IMR-90 (cell line): ENCODE measurements around the gene KCNJ6. TPM values are rescaled to one million over a fixed set of nuclear protein-coding genes. Genes with fewer than 3 reads are reported as not detected.

ENCODE experiments used
- ATAC-seq: fragments of 200-7000 bp; cut with Tn5 transposase; 2 replicates; pipeline ENCODE4 v1.9.1; 2020; ENCODE audit warnings: low read depth, mild to moderate bottlenecking, moderate library complexity
- BruUV-seq: library from RNA; stranded (reverse); fragments of 400-500 nt; replicated peaks from 2 replicates; lab custom pipeline; 2021; lab: Mats Ljungman, UMichigan
- CTCF ChIA-PET: fragments of 300-600 bp; formaldehyde crosslinking; extraction: SDS; loops from one replicate; lab custom pipeline; 2021; ENCODE audit warnings: antibody characterized with exemption; lab: Yijun Ruan, JAX
- POLR2A ChIA-PET: fragments of 300-600 bp; sonication (Branson Sonifier 250); formaldehyde crosslinking; loops from one replicate; lab custom pipeline; 2022; ENCODE audit warnings: antibody characterized with exemption; ENCODE audit not compliant: unreplicated experiment; lab: Charles Lee
- DNase-seq: peaks from one replicate; pipeline ENCODE4 v3.0.0; 2013
- H2AFZ ChIP-seq: replicated peaks from 2 replicates; pipeline ENCODE3; 2013; ENCODE audit warnings: low read length, mild to moderate bottlenecking; ENCODE audit not compliant: poor library complexity
- H2AK5ac ChIP-seq: 2 replicates; pipeline ENCODE4 v1.6.1; 2013; ENCODE audit warnings: low read depth, low read length, inconsistent platforms
- H2AK9ac ChIP-seq: replicated peaks from 2 replicates; pipeline ENCODE3; 2013; ENCODE audit warnings: mild to moderate bottlenecking, low read depth, low read length, moderate library complexity; ENCODE audit not compliant: poor library complexity
- H2BK120ac ChIP-seq: 2 replicates; pipeline ENCODE4 v1.6.1; 2013; ENCODE audit warnings: low read depth, low read length, inconsistent platforms
- H2BK15ac ChIP-seq: 3 replicates; pipeline ENCODE4 v1.6.1; 2013; ENCODE audit warnings: low read depth, low read length, inconsistent platforms
- H2BK20ac ChIP-seq: 2 replicates; pipeline ENCODE4 v1.6.1; 2013; ENCODE audit warnings: low read depth, mild to moderate bottlenecking, inconsistent platforms, low read length, moderate library complexity
- H2BK5ac ChIP-seq: 2 replicates; pipeline ENCODE4 v1.6.1; 2013; ENCODE audit warnings: mild to moderate bottlenecking, low read depth, low read length, inconsistent platforms; ENCODE audit not compliant: poor library complexity, severe bottlenecking
- H3K14ac ChIP-seq: replicated peaks from 2 replicates; pipeline ENCODE4 v1.6.1; 2013; ENCODE audit warnings: low read depth, low read length, inconsistent platforms
- H3K18ac ChIP-seq: 2 replicates; pipeline ENCODE4 v1.6.1; 2013; ENCODE audit warnings: low read depth, low read length, control low read depth
- H3K23ac ChIP-seq: 2 replicates; pipeline ENCODE4 v1.6.1; 2013; ENCODE audit warnings: low read depth, low read length, inconsistent platforms
- H3K27ac ChIP-seq: 2 replicates; pipeline ENCODE4 v1.5.1; 2013; ENCODE audit warnings: mild to moderate bottlenecking, control low read depth, low read length; ENCODE audit not compliant: insufficient read depth
- H3K27me3 ChIP-seq: 2 replicates; pipeline ENCODE4 v1.6.1; 2013; ENCODE audit warnings: low read length; ENCODE audit not compliant: control insufficient read depth, insufficient read depth
- H3K36me3 ChIP-seq: 2 replicates; pipeline ENCODE4 v1.6.1; 2013; ENCODE audit warnings: low read length, mixed read lengths; ENCODE audit not compliant: control insufficient read depth, insufficient read depth
- H3K4ac ChIP-seq: 2 replicates; pipeline ENCODE4 v1.6.1; 2013; ENCODE audit warnings: low read depth, low read length, inconsistent platforms
- H3K4me1 ChIP-seq: 2 replicates; pipeline ENCODE4 v1.6.1; 2013; ENCODE audit warnings: low read length, mixed read lengths; ENCODE audit not compliant: control insufficient read depth, insufficient read depth
- H3K4me2 ChIP-seq: 2 replicates; pipeline ENCODE4 v1.6.1; 2013; ENCODE audit warnings: low read depth, mild to moderate bottlenecking, control low read depth, low read length, moderate library complexity
- H3K4me3 ChIP-seq: 2 replicates; pipeline ENCODE4 v1.5.1; 2013; ENCODE audit warnings: low read depth, mild to moderate bottlenecking, control low read depth, low read length, moderate library complexity; ENCODE audit not compliant: insufficient read depth
- H3K56ac ChIP-seq: 2 replicates; pipeline ENCODE4 v1.6.1; 2013; ENCODE audit warnings: low read length, inconsistent platforms; ENCODE audit not compliant: insufficient read depth; ENCODE audit errors: extremely low read depth
- H3K79me1 ChIP-seq, 2 experiments: 2 replicates each; pipeline ENCODE4 v1.6.1; 2013; ENCODE audit warnings: low read length in 2 of 2, inconsistent platforms in 1 of 2, low read depth in 1 of 2
- H3K9ac ChIP-seq: 2 replicates; pipeline ENCODE4 v1.6.1; 2013; ENCODE audit warnings: low read depth, low read length, control low read depth
- H3K9me1 ChIP-seq: 2 replicates; pipeline ENCODE4 v1.6.1; 2013; ENCODE audit warnings: low read length, inconsistent platforms; ENCODE audit not compliant: insufficient read depth
- H3K9me3 ChIP-seq: 2 replicates; pipeline ENCODE4 v1.6.1; 2013; ENCODE audit warnings: low read length; ENCODE audit not compliant: control insufficient read depth, insufficient read depth
- H4K20me1 ChIP-seq: 2 replicates; pipeline ENCODE4 v1.6.1; 2013; ENCODE audit warnings: low read length, inconsistent platforms; ENCODE audit not compliant: insufficient read depth
- H4K5ac ChIP-seq: 2 replicates; pipeline ENCODE4 v1.6.1; 2013; ENCODE audit warnings: mild to moderate bottlenecking, low read depth, low read length, control low read depth
- H4K8ac ChIP-seq, 2 experiments: 2 replicates each; pipeline ENCODE4 v1.6.1; 2013; ENCODE audit warnings: low read depth in 2 of 2, low read length in 2 of 2, control low read depth in 1 of 2, inconsistent platforms in 1 of 2
- H4K91ac ChIP-seq: 2 replicates; pipeline ENCODE4 v1.6.1; 2013; ENCODE audit warnings: low read depth, low read length, inconsistent platforms; ENCODE audit not compliant: insufficient read depth
- BHLHE40 ChIP-seq: fragments of 150-350 bp; IDR thresholded peaks from 2 replicates; pipeline ENCODE4 v1.6.1; 2016; ENCODE audit warnings: mild to moderate bottlenecking, low read depth, low read length
- CEBPB ChIP-seq: IDR thresholded peaks from 2 replicates; pipeline ENCODE4 v1.6.1; 2012; ENCODE audit warnings: low read depth, low read length, improper control_type of control experiment
- ELK1 ChIP-seq: fragments of 150-350 bp; IDR thresholded peaks from 2 replicates; pipeline ENCODE4 v1.6.1; 2016; ENCODE audit warnings: low read depth, mild to moderate bottlenecking, low read length, moderate library complexity, borderline replicate concordance
- MXI1 ChIP-seq: IDR thresholded peaks from 2 replicates; pipeline ENCODE4 v1.6.1; 2012; ENCODE audit warnings: low read depth, mild to moderate bottlenecking, low read length, moderate library complexity, borderline replicate concordance
- whole genome bisulfite sequencing, 2 experiments: methylation state at CpG; one replicate each; pipeline versions ENCODE4 v1.1.5 to v1.1.7; 2013; ENCODE audit warnings: missing lambda C conversion rate in 2 of 2; ENCODE audit not compliant: insufficient read length in 1 of 2; ENCODE audit errors: extremely low coverage in 2 of 2; 5-methylcytosine and 5-hydroxymethylcytosine counted together
- dilution Hi-C: fragments of 300-500 bp; cut with HindIII; formaldehyde crosslinking; loops from one replicate; pipeline ENCODE4 v1.14.3; 2018; ENCODE audit warnings: low sequenced_read_pairs; ENCODE audit not compliant: unreplicated experiment
- in situ Hi-C: fragments of 300-500 bp; cut with MboI; formaldehyde crosslinking; loops from 3 replicates; pipeline ENCODE4 v1.14.3; 2019; ENCODE audit warnings: low sequenced_read_pairs, inconsistent platforms, mixed read lengths
- intact Hi-C: fragments of 100-400 bp; cut with micrococcal nuclease; formaldehyde crosslinking; loops from 2 replicates; pipeline ENCODE4 v1.10.0; 2022
- polyA plus RNA-seq, 3 experiments: library from polyadenylated mRNA; depleted of rRNA; stranded (reverse); fragments of >200 nt; gene quantifications; 2 replicates each; pipeline ENCODE4 v1.2.3, GENCODE V29; 2012; ENCODE audit warnings: low replicate concordance in 1 of 3
- total RNA-seq: library from RNA; depleted of rRNA; stranded (reverse); fragments of >200 nt; gene quantifications from 2 replicates; pipeline ENCODE4 v1.2.3, GENCODE V29; 2012

The KCNJ6 gene
- total and polyA plus RNA-seq, 2 of the 4 experiments (the other 2 are of a cell fraction): under 0.01 to 0.02 TPM

- H3K23ac ChIP-seq: no peak overlapping the region
- in situ Hi-C loops (no loop called here), intact Hi-C loops (no loop called here), dilution Hi-C loops (no loop called here)
- H2BK20ac ChIP-seq: no peak overlapping the region
- no peak overlapping the region for H3K27ac ChIP-seq
- H3K4me3 ChIP-seq: no peak overlapping the region
- ATAC-seq (no peak), DNase-seq (no peak)
- no peaks in the 10 kb centered on the region for H3K36me3 ChIP-seq
- H2BK5ac ChIP-seq: no peak overlapping the region
- ChIA-PET CTCF (interaction anchor here (0.6 to 0.9 kb wide), 2 partner anchors 9 to 13 kb away, joined by 3 to 4 read pairs; no protein-coding TSS in a partner anchor), POLR2A (no interaction called here)
- no peak overlapping the region for H2AK5ac ChIP-seq
- no peak overlapping the region for H2AFZ ChIP-seq
- no peak overlapping the region for H3K4me2 ChIP-seq
- H3K4ac ChIP-seq: no peak overlapping the region
- no peak overlapping the region for H2AK9ac ChIP-seq
- H2BK120ac ChIP-seq: no peak overlapping the region
- H4K8ac ChIP-seq: no peak overlapping the region
- H4K5ac ChIP-seq: no peak overlapping the region
- H3K9ac ChIP-seq: no peak overlapping the region
- H3K4me1 ChIP-seq: no peaks in the 10 kb centered on the region
- H3K9me3 ChIP-seq: no peaks in the 10 kb centered on the region; the same call in 1 of the 2 replicates
- H3K79me1 ChIP-seq: no peaks in the 10 kb centered on the region
- H3K56ac ChIP-seq: no peak overlapping the region
- H3K27me3 ChIP-seq: peaks cover 48% of the 10 kb centered on the region
- H3K14ac ChIP-seq: no peak overlapping the region
- no peak overlapping the region for H2BK15ac ChIP-seq
- no peak overlapping the region for H3K18ac ChIP-seq
- TF ChIP-seq ELK1 (no peak), BHLHE40 (no peak), MXI1 (no peak), CEBPB (no peak)
- BruUV-seq: no TSS peak
- WGBS, 2 experiments: no CpG with 5 or more reads among the region's 1 CpG
- no peak overlapping the region for H4K91ac ChIP-seq
- H3K9me1 ChIP-seq: peaks cover 2% of the 10 kb centered on the region; the same call in 1 of the 2 replicates
- no peaks in the 10 kb centered on the region for H4K20me1 ChIP-seq
These were observed 30.1 kb downstream of the KCNJ6 start for GRCh38 chr21:37886120-37886519.
